Measurements from ENCODE around the gene TCERG1L. TPM values are rescaled to one million over a fixed set of nuclear protein-coding genes. Genes with fewer than 3 reads are reported as not detected.

Gene TCERG1L
- total RNA-seq, 1 donor from 2014 or later = not detected

- TF ChIP-seq POLR2AphosphoS5 (IDR thresholded peaks at IDR 0.05; ENCODE audit: insufficient read depth in 1 of 2, low read depth in 1 of 2) (no peak), POLR2A (IDR thresholded peaks at IDR 0.05) (no peak)
- TF ChIP-seq, protein P1, sequence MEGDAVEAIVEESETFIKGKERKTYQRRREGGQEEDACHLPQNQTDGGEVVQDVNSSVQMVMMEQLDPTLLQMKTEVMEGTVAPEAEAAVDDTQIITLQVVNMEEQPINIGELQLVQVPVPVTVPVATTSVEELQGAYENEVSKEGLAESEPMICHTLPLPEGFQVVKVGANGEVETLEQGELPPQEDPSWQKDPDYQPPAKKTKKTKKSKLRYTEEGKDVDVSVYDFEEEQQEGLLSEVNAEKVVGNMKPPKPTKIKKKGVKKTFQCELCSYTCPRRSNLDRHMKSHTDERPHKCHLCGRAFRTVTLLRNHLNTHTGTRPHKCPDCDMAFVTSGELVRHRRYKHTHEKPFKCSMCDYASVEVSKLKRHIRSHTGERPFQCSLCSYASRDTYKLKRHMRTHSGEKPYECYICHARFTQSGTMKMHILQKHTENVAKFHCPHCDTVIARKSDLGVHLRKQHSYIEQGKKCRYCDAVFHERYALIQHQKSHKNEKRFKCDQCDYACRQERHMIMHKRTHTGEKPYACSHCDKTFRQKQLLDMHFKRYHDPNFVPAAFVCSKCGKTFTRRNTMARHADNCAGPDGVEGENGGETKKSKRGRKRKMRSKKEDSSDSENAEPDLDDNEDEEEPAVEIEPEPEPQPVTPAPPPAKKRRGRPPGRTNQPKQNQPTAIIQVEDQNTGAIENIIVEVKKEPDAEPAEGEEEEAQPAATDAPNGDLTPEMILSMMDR (IDR thresholded peaks at IDR 0.05) = no peak
- H3K9me3 ChIP-seq = no peaks in the 10 kb centered on the region
- no peak for DNase-seq (ENCODE audit: extremely low spot score in 2 of 2)
- H3K27ac ChIP-seq = no peak overlapping the region
- no peaks in the 10 kb centered on the region for H3K27me3 ChIP-seq
- intact Hi-C loops (cut with DNase I) = no loop called here
- no peaks in the 10 kb centered on the region for H3K36me3 ChIP-seq
- no peak overlapping the region for H3K4me3 ChIP-seq
- H3K4me1 ChIP-seq = no peaks in the 10 kb centered on the region
Measured at GRCh38 chr10:131218811-131219583, 92.5 kb downstream of the TCERG1L start.

- no peaks in the 10 kb centered on the region for H3K36me3 ChIP-seq
- intact Hi-C loops (cut with DNase I) = no loop called here
Measured at GRCh38 chr10:131216681-131217230, 94.8 kb downstream of the TCERG1L start.

DNA sequence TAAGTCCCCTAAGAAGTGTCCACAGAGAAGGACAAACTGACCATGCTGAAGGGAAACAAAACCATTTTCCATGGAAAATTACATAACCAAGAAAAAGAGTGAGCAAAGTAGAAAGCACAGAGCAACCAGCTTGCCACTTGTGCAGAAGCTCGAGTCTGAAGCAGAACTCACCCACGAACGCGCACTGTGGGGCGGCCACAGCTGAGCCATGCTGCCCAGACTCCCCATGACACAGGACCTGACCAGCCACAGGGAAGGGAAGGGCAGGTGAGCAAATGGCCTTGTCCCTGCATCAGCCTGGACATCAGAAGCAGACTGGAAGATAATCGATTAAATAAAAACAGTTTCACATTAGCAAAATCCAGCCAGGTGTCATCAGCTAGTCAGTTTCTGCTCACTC lies 95.7 kb downstream of the TCERG1L start:
- Histone ChIP-seq H3K9me3 (no peaks in the 10 kb centered on the region), H3K4me3 (no peak overlapping the region), H3K4me1 (peaks cover 7% of the 10 kb centered on the region), H3K36me3 (no peaks in the 10 kb centered on the region), H3K27me3 (no peaks in the 10 kb centered on the region), H3K27ac (no peak overlapping the region)
- intact Hi-C loops (cut with DNase I) = no loop called here
- DNase-seq (ENCODE audit: extremely low spot score in 2 of 2) = no peak
- TF ChIP-seq, protein P1 (IDR thresholded peaks at IDR 0.05) = no peak
- TF ChIP-seq POLR2AphosphoS5 (IDR thresholded peaks at IDR 0.05; ENCODE audit: insufficient read depth in 1 of 2, low read depth in 1 of 2) (no peak), POLR2A (IDR thresholded peaks at IDR 0.05) (no peak)

More at GRCh38 chr10:131216681-131217230, 94.8 kb downstream of the TCERG1L start:
- H3K27ac ChIP-seq = no peak overlapping the region
- H3K27me3 ChIP-seq = no peaks in the 10 kb centered on the region
- no peaks in the 10 kb centered on the region for H3K9me3 ChIP-seq
- DNase-seq (ENCODE audit: extremely low spot score in 2 of 2) = no peak
- TF ChIP-seq POLR2AphosphoS5 (IDR thresholded peaks at IDR 0.05; ENCODE audit: insufficient read depth in 1 of 2, low read depth in 1 of 2) (no peak), POLR2A (IDR thresholded peaks at IDR 0.05) (no peak)
- TF ChIP-seq, protein P1 (IDR thresholded peaks at IDR 0.05) = no peak
- no peak overlapping the region for H3K4me3 ChIP-seq
- H3K4me1 ChIP-seq = no peaks in the 10 kb centered on the region

GRCh38 chr10:131214521-131215244 lies 96.8 kb downstream of the TCERG1L start:
- DNase-seq (ENCODE audit: extremely low spot score in 2 of 2) = no peak
- H3K9me3 ChIP-seq = no peaks in the 10 kb centered on the region
- H3K4me3 ChIP-seq = no peak overlapping the region
- no peak for TF ChIP-seq POLR2A (IDR thresholded peaks at IDR 0.05)
- no peak overlapping the region for H3K27ac ChIP-seq
- intact Hi-C loops (cut with DNase I) = no loop called here
- no peaks in the 10 kb centered on the region for H3K27me3 ChIP-seq
- peaks cover 7% of the 10 kb centered on the region for H3K4me1 ChIP-seq
- no peaks in the 10 kb centered on the region for H3K36me3 ChIP-seq

DNA sequence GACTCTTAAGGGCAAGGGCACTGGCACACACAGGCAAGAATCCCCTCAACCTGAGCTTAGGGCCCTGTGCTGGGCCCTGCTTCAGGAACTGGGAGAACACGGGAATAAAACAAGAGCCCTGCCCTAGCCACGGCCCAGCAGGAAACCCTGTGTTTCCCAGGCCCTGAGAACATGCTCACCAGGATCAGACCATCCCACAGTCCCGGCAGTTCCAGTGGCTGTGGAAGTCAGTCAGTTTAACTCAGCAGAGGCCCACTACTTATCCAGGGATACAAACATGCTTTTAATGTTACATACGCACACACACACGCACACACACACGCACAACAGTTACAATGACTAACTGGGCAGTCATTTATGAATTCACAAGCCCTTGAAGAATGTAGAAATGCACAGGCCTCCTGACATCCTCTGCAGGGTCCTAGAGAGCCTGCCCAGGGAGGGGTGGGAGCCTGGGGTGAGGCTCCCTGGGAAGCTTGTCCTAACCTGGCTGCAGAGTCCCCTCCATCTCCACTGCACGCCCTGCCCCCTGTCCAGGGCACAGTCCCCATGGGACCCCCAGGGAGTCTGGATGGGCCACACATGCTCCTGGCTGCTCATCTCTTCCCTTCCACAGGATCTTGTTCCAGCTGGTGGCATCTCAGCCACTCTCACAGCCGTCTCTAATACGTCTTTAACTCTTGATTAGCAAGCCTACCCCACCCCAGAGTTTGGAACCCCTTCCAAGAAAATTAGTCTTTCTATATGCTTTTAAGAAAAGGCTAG lies 97.6 kb downstream of the TCERG1L start:
- Histone ChIP-seq H3K4me1 (peaks cover 7% of the 10 kb centered on the region), H3K27me3 (no peaks in the 10 kb centered on the region), H3K9me3 (no peaks in the 10 kb centered on the region), H3K27ac (no peak overlapping the region), H3K36me3 (no peaks in the 10 kb centered on the region), H3K4me3 (no peak overlapping the region)
- TF ChIP-seq, protein P1 (IDR thresholded peaks at IDR 0.05) = no peak
- no peak for TF ChIP-seq POLR2A (IDR thresholded peaks at IDR 0.05)
- no peak for TF ChIP-seq POLR2AphosphoS5 (IDR thresholded peaks at IDR 0.05; ENCODE audit: insufficient read depth in 1 of 2, low read depth in 1 of 2)
- no peak for DNase-seq (ENCODE audit: extremely low spot score in 2 of 2)
- intact Hi-C loops (cut with DNase I) = no loop called here
